Vagina (tissue), 2 donors: Measurements from ENCODE around the gene TMEM164.

Experiments used
- POLR2A ChIP-seq, 2 donors: fragments of 450-650 bp; IDR thresholded peaks; one replicate each; pipeline ENCODE4 v1.6.1; 2017; ENCODE audit warnings: antibody characterized with exemption in 2 of 2, mild to moderate bottlenecking in 2 of 2, moderate library complexity in 2 of 2
- TF ChIP-seq, protein P1 (sequence below), 3 experiments: fragments of 450-650 bp in 2 of 3; fragments of 200-600 bp in 1 of 3; sonication (generic) in 1 of 3; IDR thresholded peaks; one replicate each; pipeline ENCODE4 v1.5.1; 2017 to 2019; ENCODE audit warnings: antibody characterized with exemption in 3 of 3, mild to moderate bottlenecking in 2 of 3, moderate library complexity in 2 of 3

DNA sequence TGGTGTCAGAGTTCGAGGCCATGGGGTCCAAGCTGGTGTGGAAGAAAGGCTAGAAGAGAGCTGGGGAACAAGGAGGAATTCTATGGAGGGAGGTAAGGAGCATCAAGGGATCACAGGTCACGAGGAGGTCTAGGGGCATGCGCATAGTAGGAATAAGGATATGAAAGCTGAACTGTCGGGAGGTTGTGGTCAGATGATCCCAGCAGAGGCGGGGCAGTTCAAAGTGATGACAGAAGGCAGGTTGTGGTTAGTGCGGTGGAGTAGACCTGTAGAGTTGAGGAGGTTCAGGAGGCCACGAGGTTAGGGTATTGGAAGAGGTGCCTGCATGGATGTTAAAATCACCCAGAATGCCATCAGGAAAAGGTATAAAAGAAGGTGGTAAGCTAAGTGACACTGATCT, 156.3 kb downstream of the TMEM164 start:
- TF ChIP-seq, protein P1, sequence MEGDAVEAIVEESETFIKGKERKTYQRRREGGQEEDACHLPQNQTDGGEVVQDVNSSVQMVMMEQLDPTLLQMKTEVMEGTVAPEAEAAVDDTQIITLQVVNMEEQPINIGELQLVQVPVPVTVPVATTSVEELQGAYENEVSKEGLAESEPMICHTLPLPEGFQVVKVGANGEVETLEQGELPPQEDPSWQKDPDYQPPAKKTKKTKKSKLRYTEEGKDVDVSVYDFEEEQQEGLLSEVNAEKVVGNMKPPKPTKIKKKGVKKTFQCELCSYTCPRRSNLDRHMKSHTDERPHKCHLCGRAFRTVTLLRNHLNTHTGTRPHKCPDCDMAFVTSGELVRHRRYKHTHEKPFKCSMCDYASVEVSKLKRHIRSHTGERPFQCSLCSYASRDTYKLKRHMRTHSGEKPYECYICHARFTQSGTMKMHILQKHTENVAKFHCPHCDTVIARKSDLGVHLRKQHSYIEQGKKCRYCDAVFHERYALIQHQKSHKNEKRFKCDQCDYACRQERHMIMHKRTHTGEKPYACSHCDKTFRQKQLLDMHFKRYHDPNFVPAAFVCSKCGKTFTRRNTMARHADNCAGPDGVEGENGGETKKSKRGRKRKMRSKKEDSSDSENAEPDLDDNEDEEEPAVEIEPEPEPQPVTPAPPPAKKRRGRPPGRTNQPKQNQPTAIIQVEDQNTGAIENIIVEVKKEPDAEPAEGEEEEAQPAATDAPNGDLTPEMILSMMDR (IDR thresholded peaks at IDR 0.05), result no peak
- TF ChIP-seq POLR2A (IDR thresholded peaks at IDR 0.05), result no peak
